GM12872 (cell line): ENCODE data around the gene ZNF716.

Experiments used
- CTCF ChIP-seq: IDR thresholded peaks from 3 replicates; pipeline ENCODE4 v1.5.1; 2011; ENCODE audit warnings: low read depth, mild to moderate bottlenecking, low read length, moderate library complexity; ENCODE audit not compliant: insufficient read depth

Gene ZNF716

GRCh38 chr7:57427594-57427993 lies 22.4 kb upstream of the ZNF716 start:
- no peak for TF ChIP-seq CTCF

GRCh38 chr7:57432583-57432982 lies 17.4 kb upstream of the ZNF716 start:
- no peak for TF ChIP-seq CTCF

- TF ChIP-seq CTCF, result no peak
Measured at GRCh38 chr7:57437581-57437980, 12.4 kb upstream of the ZNF716 start.

GRCh38 chr7:57438244-57438643 lies 11.7 kb upstream of the ZNF716 start:
- no peak for TF ChIP-seq CTCF

- TF ChIP-seq CTCF, result no peak
Measured at GRCh38 chr7:57443567-57443966, 6.4 kb upstream of the ZNF716 start.

GRCh38 chr7:57480304-57480703 lies 30.3 kb downstream of the ZNF716 start:
- TF ChIP-seq CTCF, result peak; percentile 3; the same call in 1 of the 3 replicates

GRCh38 chr7:57487957-57488356 lies 38.0 kb downstream of the ZNF716 start:
- no peak for TF ChIP-seq CTCF

GRCh38 chr7:57496395-57496794 lies 46.4 kb downstream of the ZNF716 start:
- TF ChIP-seq CTCF, result no peak
